Glomerular endothelial cell (primary cell): ENCODE results near the gene MC5R. TPM values are rescaled to one million over a fixed set of nuclear protein-coding genes. Genes with fewer than 3 reads are reported as not detected.

Experiments used
- DNase-seq: peaks from one replicate; pipeline ENCODE4 v3.0.0-alpha.2; 2011; ENCODE audit warnings: low read depth, low spot score; ENCODE audit errors: extremely low read depth
- total RNA-seq: library from RNA; depleted of rRNA; stranded (reverse); fragments of >200 nt; gene quantifications from 2 replicates; pipeline ENCODE4 v1.2.3, GENCODE V29; 2015

MC5R gene
- not detected in 2 replicates for total RNA-seq

GRCh38 chr18:13823707-13824395 is at the start of gene MC5R:
Gene MC5R (plus strand): TSS chr18:13824149. CDS start chr18:13825766, 1,617 bp downstream.
- DNase-seq: no peak

GRCh38 chr18:13775058-13775457 is 48.9 kb upstream of the MC5R start:
- no peak for DNase-seq

DNA sequence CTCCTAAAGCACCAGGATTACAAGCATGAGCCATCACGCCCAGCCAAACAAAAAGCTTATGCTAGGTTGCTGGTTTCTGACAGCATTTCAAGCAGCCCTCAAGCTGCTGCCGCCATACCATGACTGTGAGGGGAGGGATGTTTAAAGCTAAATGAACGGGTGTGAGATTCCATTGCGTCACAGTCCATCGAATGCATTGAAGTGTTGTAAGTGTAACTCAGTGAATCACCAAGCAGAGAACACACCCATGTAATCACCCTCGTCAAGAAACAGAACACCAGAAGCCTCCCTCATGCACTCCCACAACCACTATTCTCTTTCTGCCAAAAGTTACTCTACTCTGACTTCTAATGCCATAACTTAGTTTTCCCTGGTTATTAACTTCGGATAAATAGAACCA is 32.8 kb upstream of the MC5R start:
- DNase-seq: no peak

- DNase-seq: no peak
Measured at GRCh38 chr18:13793819-13794218, 30.1 kb upstream of the MC5R start.

GRCh38 chr18:13796515-13796914 is 27.4 kb upstream of the MC5R start:
- DNase-seq: no peak

DNA sequence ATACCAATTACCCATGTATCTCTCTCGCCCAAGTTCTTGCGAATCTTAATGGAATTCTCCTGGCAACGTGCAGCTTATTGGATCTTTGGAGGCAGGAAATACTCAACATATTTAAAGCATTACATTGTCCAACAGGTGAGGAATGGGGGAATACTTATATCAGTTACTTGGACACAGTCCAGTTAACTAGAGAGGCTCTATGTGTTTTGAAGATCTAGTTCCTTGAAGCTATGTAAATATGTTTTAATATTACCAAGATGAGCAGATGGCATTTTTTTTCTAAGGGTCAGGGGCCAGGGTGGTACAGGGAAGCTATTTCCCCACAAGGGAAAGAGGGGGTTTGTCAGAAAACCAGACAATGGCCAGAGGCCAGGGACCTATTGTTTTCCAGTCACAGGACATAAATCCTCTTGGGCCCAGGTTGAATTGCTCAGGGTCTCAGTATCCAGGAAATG is 26.8 kb upstream of the MC5R start:
- peak; percentile 77 for DNase-seq

DNA sequence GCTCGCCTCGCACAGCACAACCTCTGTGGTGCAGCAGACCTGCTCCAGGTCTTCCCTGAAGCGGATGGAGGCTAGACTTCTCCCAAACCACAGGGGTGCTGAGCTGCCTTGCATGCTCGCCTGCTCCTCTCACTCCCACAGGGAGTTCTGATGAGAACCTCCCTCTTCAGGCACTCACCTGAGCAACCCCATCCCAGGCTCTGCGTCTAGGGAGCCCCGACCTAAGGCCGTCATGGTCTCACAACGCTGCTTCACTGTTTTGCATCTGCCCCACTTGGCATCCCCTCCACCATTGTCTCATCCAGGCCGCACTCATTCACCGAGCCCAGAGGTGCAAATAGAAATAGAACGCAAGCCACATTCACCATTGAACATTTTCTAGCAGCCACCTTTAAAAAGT is 24.6 kb upstream of the MC5R start:
- no peak for DNase-seq

DNA sequence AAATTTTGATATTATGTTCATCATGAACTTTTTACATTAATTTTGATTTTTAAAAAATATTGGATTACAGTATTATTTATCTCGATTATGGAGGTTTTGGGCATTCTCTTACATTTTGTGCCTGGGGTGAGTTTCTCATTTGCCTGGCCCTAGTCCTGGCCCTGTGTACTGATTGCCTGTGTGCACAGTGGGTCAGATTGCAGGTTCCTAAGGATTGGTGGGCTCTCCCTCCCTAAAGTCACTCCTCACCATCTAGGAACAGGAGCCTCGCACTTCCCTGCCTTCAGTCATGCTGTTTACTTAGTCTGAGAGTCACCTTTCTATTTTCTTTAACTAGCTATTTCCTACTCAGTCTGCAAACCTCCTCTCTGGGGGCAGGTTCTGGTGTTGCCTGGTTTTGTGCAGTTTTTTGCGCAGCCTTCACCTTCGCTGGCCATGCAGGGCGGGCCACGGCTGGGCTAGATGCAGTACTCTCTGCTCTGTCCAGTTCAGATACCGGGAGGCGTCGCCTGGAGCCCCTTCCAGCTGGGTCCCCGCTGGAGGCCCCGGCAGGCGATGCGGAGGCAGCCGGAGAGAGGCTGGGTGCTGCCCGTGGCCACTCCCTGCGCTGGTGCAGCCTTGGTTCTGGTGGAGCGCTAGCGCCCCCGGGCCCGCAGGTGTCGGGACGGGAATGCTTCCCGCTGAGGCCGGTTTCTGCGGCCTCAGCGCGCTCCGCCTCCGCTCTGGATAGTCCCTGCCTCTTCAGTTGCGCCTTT is 23.3 kb upstream of the MC5R start:
- DNase-seq: no peak

DNA sequence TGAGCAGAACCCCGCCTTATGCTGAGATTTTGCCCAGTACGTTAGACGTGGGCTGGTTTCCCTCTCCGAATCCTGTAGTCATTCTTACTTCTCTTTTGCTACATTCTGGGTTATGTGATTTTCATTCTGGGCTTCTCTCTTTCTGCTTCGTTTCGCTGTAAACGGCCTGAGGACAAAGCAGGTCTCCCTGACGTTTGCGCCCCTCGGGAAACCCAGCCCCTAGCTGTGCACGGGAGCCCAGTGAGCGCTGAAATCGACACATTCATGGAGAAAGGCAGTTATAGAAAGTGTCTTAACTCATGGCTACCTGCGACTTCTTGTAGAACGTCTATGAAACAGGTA is 22.7 kb upstream of the MC5R start:
- DNase-seq: no peak

DNA sequence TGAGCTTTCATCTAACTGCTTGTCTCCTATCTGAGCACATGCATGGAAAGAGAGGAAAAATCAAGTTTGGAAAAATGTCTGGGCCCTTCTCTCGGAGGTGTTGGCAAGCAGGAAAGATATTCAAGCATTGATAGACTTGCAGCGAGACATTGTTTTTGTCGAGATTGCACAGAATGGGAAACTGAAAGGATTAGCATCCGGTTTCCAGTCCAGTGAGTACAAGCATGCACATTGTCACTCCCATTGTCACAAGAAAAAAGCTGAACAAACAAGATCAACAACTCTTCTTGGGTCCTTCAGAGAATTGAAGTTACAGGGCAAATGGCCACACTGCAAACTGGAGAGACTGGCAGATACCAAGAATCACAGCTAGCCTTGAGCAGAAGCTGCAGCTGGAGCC is 19.6 kb upstream of the MC5R start:
- no peak for DNase-seq

DNA sequence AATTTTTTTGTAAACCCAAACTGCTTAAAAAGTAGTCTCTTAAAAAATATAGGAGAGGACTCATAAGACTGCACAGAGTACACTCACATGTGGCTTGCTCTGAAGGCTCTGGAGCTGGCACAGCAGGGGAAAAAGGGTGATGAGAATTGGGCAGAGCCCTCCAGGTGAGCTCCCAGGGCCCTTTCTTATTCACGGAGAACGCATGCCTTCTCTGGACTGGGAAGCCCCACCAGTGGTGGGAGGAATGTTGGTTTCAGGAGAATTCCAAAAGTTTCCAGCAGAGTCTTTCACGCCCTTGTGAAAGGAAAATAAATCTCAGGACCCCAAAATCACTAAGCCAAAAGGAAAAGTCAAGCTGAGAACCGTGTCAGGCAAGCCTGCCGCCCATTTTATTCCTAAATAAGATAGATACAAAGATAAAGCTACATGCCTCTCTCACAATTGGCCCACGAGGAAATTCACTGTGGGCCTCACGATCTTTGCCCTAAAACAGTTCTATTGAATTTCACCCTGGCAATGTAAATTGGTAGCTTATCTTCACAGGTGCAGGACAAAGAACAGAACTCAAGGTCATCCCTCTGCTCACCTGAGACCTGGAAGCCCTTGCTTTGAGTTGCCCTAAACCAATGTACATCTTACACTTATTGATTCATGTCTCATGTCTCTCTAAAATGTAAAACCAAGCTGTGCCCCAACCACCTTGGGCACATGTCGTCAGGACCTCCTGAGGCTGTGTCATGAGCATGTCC is 15.5 kb upstream of the MC5R start:
- no peak for DNase-seq

DNA sequence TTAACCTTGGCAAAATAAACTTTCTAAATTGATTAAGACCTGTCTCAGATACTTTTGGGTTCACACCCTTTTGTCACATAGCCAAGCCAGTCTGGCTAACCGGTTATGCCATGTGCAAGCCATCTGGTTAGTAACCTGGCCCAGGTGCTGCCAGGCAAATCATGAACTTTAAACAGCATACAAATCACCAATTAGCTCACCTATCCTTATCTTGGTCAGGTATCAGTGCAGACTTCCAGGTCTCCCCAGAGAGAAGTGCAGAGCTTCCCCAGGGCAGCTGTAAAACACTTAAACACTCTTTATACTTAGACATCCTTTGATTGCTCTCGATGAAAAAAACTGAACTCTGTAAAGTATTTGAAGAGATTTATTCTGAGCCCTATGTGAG is 14.9 kb upstream of the MC5R start:
- DNase-seq: no peak

- no peak for DNase-seq
Measured at GRCh38 chr18:13809531-13810255, 14.3 kb upstream of the MC5R start.

GRCh38 chr18:13810950-13811485 is 12.9 kb upstream of the MC5R start:
- DNase-seq: no peak

DNA sequence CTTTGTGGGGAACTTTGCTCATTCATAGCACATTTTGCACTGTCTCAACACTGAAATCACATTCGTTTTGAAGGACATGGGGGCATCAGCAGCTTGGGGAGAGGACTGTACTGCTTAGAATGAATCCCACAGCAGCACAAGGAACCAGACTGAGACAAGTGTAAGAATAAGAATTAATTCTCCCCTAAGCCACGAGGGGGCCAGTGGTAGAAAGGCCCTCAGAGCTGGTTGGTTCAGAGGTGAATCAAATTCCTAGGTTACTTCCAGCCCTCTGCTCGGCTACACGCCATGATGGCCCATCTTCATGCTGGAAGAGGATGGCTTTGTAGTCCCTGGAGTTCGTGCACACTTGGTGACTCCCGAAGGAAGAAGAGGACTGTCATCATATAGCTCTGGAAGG is 12.0 kb upstream of the MC5R start:
- DNase-seq: no peak

DNA sequence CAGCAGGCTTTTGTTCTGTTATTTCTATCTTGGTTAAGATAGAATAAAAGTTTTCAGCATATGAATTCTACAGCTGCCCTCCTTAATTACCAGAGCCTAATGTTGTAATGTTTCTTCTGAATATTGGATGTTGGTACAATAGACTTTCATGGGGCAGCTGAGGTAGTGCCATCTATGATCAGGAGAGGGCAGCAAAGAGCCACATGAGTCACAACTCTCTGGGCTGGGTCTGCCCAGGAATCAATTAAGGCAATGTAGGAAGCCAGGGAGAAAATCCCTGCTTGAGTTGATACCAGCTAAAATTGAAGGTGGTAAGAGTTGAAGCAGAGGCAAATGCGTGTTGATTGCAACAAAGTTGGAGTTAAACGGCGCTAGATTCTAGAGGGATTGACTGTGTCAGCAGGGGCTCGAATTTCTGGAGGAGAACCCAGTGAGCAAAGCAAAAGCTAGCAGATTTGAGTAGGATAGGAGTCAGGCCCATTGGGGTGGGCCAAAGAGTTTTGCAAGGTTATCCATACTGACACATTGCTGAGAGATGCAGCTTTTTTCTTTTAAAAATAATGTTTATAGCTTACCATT is 10.6 kb upstream of the MC5R start:
- DNase-seq: no peak

DNA sequence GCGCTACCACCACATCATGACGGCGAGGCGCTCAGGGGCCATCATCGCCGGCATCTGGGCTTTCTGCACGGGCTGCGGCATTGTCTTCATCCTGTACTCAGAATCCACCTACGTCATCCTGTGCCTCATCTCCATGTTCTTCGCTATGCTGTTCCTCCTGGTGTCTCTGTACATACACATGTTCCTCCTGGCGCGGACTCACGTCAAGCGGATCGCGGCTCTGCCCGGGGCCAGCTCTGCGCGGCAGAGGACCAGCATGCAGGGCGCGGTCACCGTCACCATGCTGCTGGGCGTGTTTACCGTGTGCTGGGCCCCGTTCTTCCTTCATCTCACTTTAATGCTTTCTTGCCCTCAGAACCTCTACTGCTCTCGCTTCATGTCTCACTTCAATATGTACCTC is 2.3 kb downstream of the MC5R start:
- no peak for DNase-seq

GRCh38 chr18:13831864-13832508 is 8.0 kb downstream of the MC5R start:
- DNase-seq: no peak

DNA sequence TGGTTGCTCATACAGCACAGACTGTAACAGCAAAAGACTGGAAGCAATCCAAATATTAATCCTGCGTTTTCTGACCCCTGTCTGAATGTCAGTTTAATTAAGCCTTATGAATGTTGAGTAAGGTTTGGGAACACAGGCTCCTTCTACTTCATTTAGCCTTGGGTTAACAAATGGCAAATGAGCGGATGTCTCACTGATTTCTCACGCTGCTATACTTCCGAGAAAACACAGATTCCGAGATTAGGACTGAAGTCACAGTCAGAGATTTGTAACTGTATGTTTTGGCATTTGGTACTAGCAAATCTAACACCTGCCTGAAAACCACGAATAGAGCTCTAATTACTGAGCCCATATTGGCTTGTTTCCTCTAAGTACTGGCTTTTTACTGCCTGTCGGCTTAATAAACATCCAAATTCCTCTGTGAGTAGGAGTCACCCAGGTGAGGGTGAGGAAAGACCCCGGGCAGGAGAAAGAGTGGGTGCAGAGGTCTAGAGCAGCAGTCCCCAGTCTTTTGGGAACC is 10.6 kb downstream of the MC5R start:
- no peak for DNase-seq

DNA sequence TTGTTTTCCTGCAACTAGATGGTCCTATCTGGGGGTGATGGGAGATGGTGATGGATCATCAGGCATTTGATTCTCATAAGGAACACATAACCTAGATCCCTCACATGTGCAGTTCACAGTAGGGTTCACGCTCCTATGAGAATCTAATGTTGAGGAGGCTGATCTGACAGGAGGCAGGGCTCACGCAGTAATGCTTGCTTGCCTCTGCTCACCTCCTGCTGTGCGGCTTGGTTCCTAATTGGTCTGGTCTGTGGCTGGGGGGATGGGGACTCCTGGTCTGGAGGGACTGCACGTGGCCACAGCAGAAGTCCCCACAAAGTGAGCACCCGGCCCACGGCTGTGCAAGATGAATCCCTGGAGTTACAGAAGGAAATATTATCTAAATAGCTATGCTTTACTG is 11.3 kb downstream of the MC5R start:
- DNase-seq: no peak
